Kidney epithelial cell (primary cell): ENCODE measurements around the gene ARHGAP12. TPM values are rescaled to one million over a fixed set of nuclear protein-coding genes. Genes with fewer than 3 reads are reported as not detected.
"Not testable (repeated sequence)": the region's sequence is repeated elsewhere in the genome, so short reads cannot be mapped to it uniquely, and the experiment has no call there.

ENCODE experiments used
- DNase-seq: peaks from one replicate; pipeline ENCODE4 v3.0.0-alpha.2; 2010; ENCODE audit warnings: low read depth
- H3K27me3 ChIP-seq: 2 replicates; pipeline ENCODE4 v1.6.0; 2011; ENCODE audit warnings: low read length; ENCODE audit not compliant: control insufficient read depth, insufficient read depth
- H3K36me3 ChIP-seq: 2 replicates; pipeline ENCODE4 v1.5.1; 2011; ENCODE audit warnings: low read length; ENCODE audit not compliant: control insufficient read depth, insufficient read depth
- H3K4me3 ChIP-seq: 2 replicates; pipeline ENCODE4 v1.5.1; 2011; ENCODE audit warnings: low read depth, mild to moderate bottlenecking, control low read depth, low read length
- CTCF ChIP-seq: IDR thresholded peaks from 2 replicates; pipeline ENCODE4 v1.5.1; 2011; ENCODE audit warnings: mild to moderate bottlenecking, moderate library complexity, low read length, control low read depth, inconsistent platforms; ENCODE audit not compliant: insufficient read depth, poor library complexity, severe bottlenecking
- total RNA-seq: library from RNA; depleted of rRNA; stranded (reverse); fragments of >200 nt; gene quantifications from 2 replicates; pipeline ENCODE4 v1.2.3, GENCODE V29; 2015

ARHGAP12 gene
- total RNA-seq, 1 donor from 2014 or later = 38.7 TPM

GRCh38 chr10:31906039-31906438, 22.6 kb downstream of the ARHGAP12 start:
- no peaks in the 10 kb centered on the region for H3K27me3 ChIP-seq
- H3K4me3 ChIP-seq = no peak overlapping the region
- TF ChIP-seq CTCF = no peak
- no peak for DNase-seq
- no peaks in the 10 kb centered on the region for H3K36me3 ChIP-seq

- Histone ChIP-seq H3K4me3 (no peak overlapping the region), H3K36me3 (no peaks in the 10 kb centered on the region), H3K27me3 (no peaks in the 10 kb centered on the region)
- TF ChIP-seq CTCF = no peak
- DNase-seq = no peak
Observed at GRCh38 chr10:31905586-31905985, 23.0 kb downstream of the ARHGAP12 start.

GRCh38 chr10:31902625-31903024, 26.0 kb downstream of the ARHGAP12 start:
- no peak for DNase-seq
- no peak overlapping the region for H3K4me3 ChIP-seq
- no peaks in the 10 kb centered on the region for H3K36me3 ChIP-seq
- H3K27me3 ChIP-seq = no peaks in the 10 kb centered on the region
- no peak for TF ChIP-seq CTCF

GRCh38 chr10:31897506-31897905, 31.1 kb downstream of the ARHGAP12 start:
- H3K27me3 ChIP-seq = no peaks in the 10 kb centered on the region
- no peak for DNase-seq

GRCh38 chr10:31896968-31897384, 31.7 kb downstream of the ARHGAP12 start:
- no peaks in the 10 kb centered on the region for H3K27me3 ChIP-seq
- no peak overlapping the region for H3K4me3 ChIP-seq
- H3K36me3 ChIP-seq = no peaks in the 10 kb centered on the region
- DNase-seq = no peak
- TF ChIP-seq CTCF = no peak

More at GRCh38 chr10:31897506-31897905, 31.1 kb downstream of the ARHGAP12 start:
- Histone ChIP-seq H3K36me3 (no peaks in the 10 kb centered on the region), H3K4me3 (no peak overlapping the region)
- TF ChIP-seq CTCF = no peak

- not testable (repeated sequence) for DNase-seq, H3K4me3 ChIP-seq, H3K27me3 ChIP-seq
Observed at GRCh38 chr10:31895722-31896121, 32.9 kb downstream of the ARHGAP12 start.

More at GRCh38 chr10:31895722-31896121, 32.9 kb downstream of the ARHGAP12 start:
- not testable (repeated sequence) for H3K36me3 ChIP-seq
